ENCODE measurements around the gene SS18L1. TPM values are rescaled to one million over a fixed set of nuclear protein-coding genes. Genes with fewer than 3 reads are reported as not detected.

SS18L1 gene
- total and polyA plus RNA-seq, 10 of the 15 experiments (the other 5 are each of a cell fraction or from before 2014, with no cell fraction given) = 1.8 to 20.0 (median 6.6) TPM

GRCh38 chr20:62118113-62119043 lies 25.2 kb upstream of the SS18L1 start:
- no TSS peak for BruUV-seq (replicated peaks)
- Histone ChIP-seq H3K9ac (ENCODE audit: control insufficient read depth, insufficient read depth, low read length) (no peak overlapping the region), H3K4me2 (ENCODE audit: control insufficient read depth, insufficient read depth) (no peak overlapping the region), H3K4me1 (ENCODE audit: control insufficient read depth, insufficient read depth, low read length) (no peaks in the 10 kb centered on the region; the same call in 1 of the 2 replicates), H3K27ac (ENCODE audit: control insufficient read depth, insufficient read depth) (no peak overlapping the region), H3K79me2 (ENCODE audit: control insufficient read depth, insufficient read depth, low read length) (peaks cover 7% of the 10 kb centered on the region), H2AFZ (ENCODE audit: control insufficient read depth, low read depth, low read length) (no peak overlapping the region), H4K20me1 (ENCODE audit: control insufficient read depth, insufficient read depth) (peaks cover 3% of the 10 kb centered on the region; the same call in 1 of the 2 replicates), H3K4me3 (no peak overlapping the region), H3K27me3 (replicated peaks in 1 of 2; ENCODE audit: control insufficient read depth in 2 of 2, insufficient read depth in 2 of 2, low read length in 1 of 2) (no peaks in the 10 kb centered on the region), H3K9me3 (replicated peaks; ENCODE audit: control insufficient read depth, insufficient read depth, low read length) (peaks cover 1% of the 10 kb centered on the region; the same call in 1 of the 3 replicates), H3K36me3 (ENCODE audit: control insufficient read depth in 2 of 2, insufficient read depth in 2 of 2, low read length in 1 of 2) (no peaks in the 10 kb centered on the region)
- ATAC-seq (no peak), DNase-seq (ENCODE audit: low read depth, low spot score) (no peak), FAIRE-seq (no peak)
- in situ Hi-C loops (cut with MboI) (no loop called here), intact Hi-C loops (cut with micrococcal nuclease; ENCODE audit: unreplicated experiment) (no loop called here)
- ChIA-PET SMC1A (ENCODE audit: uncharacterized antibody, unreplicated experiment) (interaction anchor here (0.5 kb wide), 1 partner anchor 24 kb away, joined by 4 read pairs; no protein-coding TSS in a partner anchor), CTCF (no interaction called here), RAD21 (ENCODE audit: unreplicated experiment) (no interaction called here), POLR2A (no interaction called here)
- TF ChIP-seq MYC (IDR thresholded peaks at IDR 0.05; ENCODE audit: insufficient read depth, insufficient read length, insufficient replicate concordance, low read length, severe bottlenecking) (no peak), TCF3 (IDR thresholded peaks at IDR 0.05; ENCODE audit: borderline replicate concordance, insufficient read depth, low read depth, low read length) (no peak), CBX5 (IDR thresholded peaks at IDR 0.05; ENCODE audit: low read depth) (no peak), ZNF24 (IDR thresholded peaks at IDR 0.05) (no peak), CBX3 (IDR thresholded peaks at IDR 0.05; ENCODE audit: borderline replicate concordance, low read depth) (no peak), ASH2L (IDR thresholded peaks at IDR 0.05; ENCODE audit: borderline replicate concordance, low read depth) (no peak), HCFC1 (IDR thresholded peaks at IDR 0.05; ENCODE audit: low read length) (no peak), ZNF217 (IDR thresholded peaks at IDR 0.05) (no peak)
- TF ChIP-seq, protein P1, sequence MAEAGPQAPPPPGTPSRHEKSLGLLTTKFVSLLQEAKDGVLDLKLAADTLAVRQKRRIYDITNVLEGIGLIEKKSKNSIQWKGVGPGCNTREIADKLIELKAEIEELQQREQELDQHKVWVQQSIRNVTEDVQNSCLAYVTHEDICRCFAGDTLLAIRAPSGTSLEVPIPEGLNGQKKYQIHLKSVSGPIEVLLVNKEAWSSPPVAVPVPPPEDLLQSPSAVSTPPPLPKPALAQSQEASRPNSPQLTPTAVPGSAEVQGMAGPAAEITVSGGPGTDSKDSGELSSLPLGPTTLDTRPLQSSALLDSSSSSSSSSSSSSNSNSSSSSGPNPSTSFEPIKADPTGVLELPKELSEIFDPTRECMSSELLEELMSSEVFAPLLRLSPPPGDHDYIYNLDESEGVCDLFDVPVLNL (IDR thresholded peaks at IDR 0.05; ENCODE audit: low read depth, low read length) = no peak
- 55% methylated on average over 21 of the region's 21 CpGs for WGBS (ENCODE audit: insufficient coverage, insufficient replicate concordance, low lambda C conversion rate, missing lambda C conversion rate)
